ENCODE data around the gene FOXO1. TPM values are rescaled to one million over a fixed set of nuclear protein-coding genes. Genes with fewer than 3 reads are reported as not detected.

FOXO1 gene
- polyA plus RNA-seq, 2 donors, result 1.7 to 3.7 TPM

- Histone ChIP-seq H3K4me3 (ENCODE audit: low read depth in 1 of 2, low read length in 2 of 2) (no peak overlapping the region), H3K36me3 (ENCODE audit: control insufficient read depth in 2 of 2, insufficient read depth in 2 of 2, low read length in 1 of 2) (no peaks in the 10 kb centered on the region), H3K27ac (ENCODE audit: low read depth in 2 of 2, low read length in 1 of 2) (no peak overlapping the region), H3K27me3 (ENCODE audit: control insufficient read depth in 1 of 2, insufficient read depth in 2 of 2, low read length in 2 of 2) (no peaks in the 10 kb centered on the region), H3K9me3 (ENCODE audit: control insufficient read depth in 2 of 2, insufficient read depth in 1 of 2, low read depth in 1 of 2, low read length in 1 of 2) (no peaks in the 10 kb centered on the region), H3K4me1 (ENCODE audit: control insufficient read depth in 2 of 2, insufficient read depth in 2 of 2, low read length in 1 of 2) (peaks cover 4 to 5% of the 10 kb centered on the region in 2 donors)
- WGBS, 2 donors, result 66 to 76% methylated on average over 2 of the region's 2 CpGs
Measured at GRCh38 chr13:40599747-40600146, 66.7 kb downstream of the FOXO1 start.

- Histone ChIP-seq H3K36me3 (ENCODE audit: control insufficient read depth in 2 of 2, insufficient read depth in 2 of 2, low read length in 1 of 2) (no peaks in the 10 kb centered on the region), H3K4me1 (ENCODE audit: control insufficient read depth in 2 of 2, insufficient read depth in 2 of 2, low read length in 1 of 2) (peaks cover 4 to 5% of the 10 kb centered on the region in 2 donors), H3K9me3 (ENCODE audit: control insufficient read depth in 2 of 2, insufficient read depth in 1 of 2, low read depth in 1 of 2, low read length in 1 of 2) (no peaks in the 10 kb centered on the region), H3K27me3 (ENCODE audit: control insufficient read depth in 1 of 2, insufficient read depth in 2 of 2, low read length in 2 of 2) (no peaks in the 10 kb centered on the region), H3K4me3 (ENCODE audit: low read depth in 1 of 2, low read length in 2 of 2) (no peak overlapping the region), H3K27ac (ENCODE audit: low read depth in 2 of 2, low read length in 1 of 2) (no peak overlapping the region)
- 76 to 79% methylated on average over 5 of the region's 5 CpGs for WGBS, 2 donors
Measured at GRCh38 chr13:40599124-40599523, 67.3 kb downstream of the FOXO1 start.

- peaks cover 4 to 5% of the 10 kb centered on the region in 2 donors for H3K4me1 ChIP-seq (ENCODE audit: control insufficient read depth in 2 of 2, insufficient read depth in 2 of 2, low read length in 1 of 2)
- H3K27ac ChIP-seq (ENCODE audit: low read depth in 2 of 2, low read length in 1 of 2), result no peak overlapping the region
Measured at GRCh38 chr13:40598569-40598968, 67.9 kb downstream of the FOXO1 start.

GRCh38 chr13:40597735-40598365, 68.6 kb downstream of the FOXO1 start:
- no peaks in the 10 kb centered on the region for H3K9me3 ChIP-seq (ENCODE audit: control insufficient read depth in 2 of 2, insufficient read depth in 1 of 2, low read depth in 1 of 2, low read length in 1 of 2)
- no peaks in the 10 kb centered on the region for H3K27me3 ChIP-seq (ENCODE audit: control insufficient read depth in 1 of 2, insufficient read depth in 2 of 2, low read length in 2 of 2)
- peak overlapping the region; percentile 3 to 43 for H3K27ac ChIP-seq (ENCODE audit: low read depth in 2 of 2, low read length in 1 of 2)
- H3K4me3 ChIP-seq (ENCODE audit: low read depth in 1 of 2, low read length in 2 of 2), result no peak overlapping the region
- no peaks in the 10 kb centered on the region for H3K36me3 ChIP-seq (ENCODE audit: control insufficient read depth in 2 of 2, insufficient read depth in 2 of 2, low read length in 1 of 2)
- H3K4me1 ChIP-seq (ENCODE audit: control insufficient read depth in 2 of 2, insufficient read depth in 2 of 2, low read length in 1 of 2), result peaks cover 4 to 5% of the 10 kb centered on the region in 2 donors
- 70 to 76% methylated on average over 11 of the region's 11 CpGs for WGBS, 2 donors

More at GRCh38 chr13:40598569-40598968, 67.9 kb downstream of the FOXO1 start:
- Histone ChIP-seq H3K27me3 (ENCODE audit: control insufficient read depth in 1 of 2, insufficient read depth in 2 of 2, low read length in 2 of 2) (no peaks in the 10 kb centered on the region), H3K36me3 (ENCODE audit: control insufficient read depth in 2 of 2, insufficient read depth in 2 of 2, low read length in 1 of 2) (no peaks in the 10 kb centered on the region), H3K9me3 (ENCODE audit: control insufficient read depth in 2 of 2, insufficient read depth in 1 of 2, low read depth in 1 of 2, low read length in 1 of 2) (no peaks in the 10 kb centered on the region), H3K4me3 (ENCODE audit: low read depth in 1 of 2, low read length in 2 of 2) (no peak overlapping the region)
- 30 to 46% methylated on average over 1 of the region's 1 CpG for WGBS, 2 donors

- no peaks in the 10 kb centered on the region for H3K36me3 ChIP-seq (ENCODE audit: control insufficient read depth in 2 of 2, insufficient read depth in 2 of 2, low read length in 1 of 2)
- no peak overlapping the region for H3K27ac ChIP-seq (ENCODE audit: low read depth in 2 of 2, low read length in 1 of 2)
- peaks cover 4 to 5% of the 10 kb centered on the region in 2 donors for H3K4me1 ChIP-seq (ENCODE audit: control insufficient read depth in 2 of 2, insufficient read depth in 2 of 2, low read length in 1 of 2)
Measured at GRCh38 chr13:40596484-40596883, 70.0 kb downstream of the FOXO1 start.

GRCh38 chr13:40595693-40596092, 70.7 kb downstream of the FOXO1 start:
- WGBS, 2 donors, result 82% methylated on average over 3 of the region's 3 CpGs
- peaks cover 5 to 9% of the 10 kb centered on the region in 2 donors for H3K4me1 ChIP-seq (ENCODE audit: control insufficient read depth in 2 of 2, insufficient read depth in 2 of 2, low read length in 1 of 2)
- H3K27ac ChIP-seq (ENCODE audit: low read depth in 2 of 2, low read length in 1 of 2), result no peak overlapping the region

More at GRCh38 chr13:40596484-40596883, 70.0 kb downstream of the FOXO1 start:
- WGBS, 2 donors, result 73 to 74% methylated on average over 4 of the region's 4 CpGs
- no peak overlapping the region for H3K4me3 ChIP-seq (ENCODE audit: low read depth in 1 of 2, low read length in 2 of 2)
- no peaks in the 10 kb centered on the region for H3K9me3 ChIP-seq (ENCODE audit: control insufficient read depth in 2 of 2, insufficient read depth in 1 of 2, low read depth in 1 of 2, low read length in 1 of 2)
- no peaks in the 10 kb centered on the region for H3K27me3 ChIP-seq (ENCODE audit: control insufficient read depth in 1 of 2, insufficient read depth in 2 of 2, low read length in 2 of 2)

GRCh38 chr13:40592035-40592434, 74.4 kb downstream of the FOXO1 start:
- no peak overlapping the region for H3K4me3 ChIP-seq (ENCODE audit: low read depth in 1 of 2, low read length in 2 of 2)

More at GRCh38 chr13:40595693-40596092, 70.7 kb downstream of the FOXO1 start:
- H3K9me3 ChIP-seq (ENCODE audit: control insufficient read depth in 2 of 2, insufficient read depth in 1 of 2, low read depth in 1 of 2, low read length in 1 of 2), result no peaks in the 10 kb centered on the region
- H3K4me3 ChIP-seq (ENCODE audit: low read depth in 1 of 2, low read length in 2 of 2), result no peak overlapping the region
- H3K27me3 ChIP-seq (ENCODE audit: control insufficient read depth in 1 of 2, insufficient read depth in 2 of 2, low read length in 2 of 2), result no peaks in the 10 kb centered on the region
- H3K36me3 ChIP-seq (ENCODE audit: control insufficient read depth in 2 of 2, insufficient read depth in 2 of 2, low read length in 1 of 2), result no peaks in the 10 kb centered on the region

GRCh38 chr13:40591091-40591490, 75.3 kb downstream of the FOXO1 start:
- peaks cover 0 to 5% of the 10 kb centered on the region in 2 donors for H3K4me1 ChIP-seq (ENCODE audit: control insufficient read depth in 2 of 2, insufficient read depth in 2 of 2, low read length in 1 of 2)
- H3K9me3 ChIP-seq (ENCODE audit: control insufficient read depth in 2 of 2, insufficient read depth in 1 of 2, low read depth in 1 of 2, low read length in 1 of 2), result no peaks in the 10 kb centered on the region
- H3K27me3 ChIP-seq (ENCODE audit: control insufficient read depth in 1 of 2, insufficient read depth in 2 of 2, low read length in 2 of 2), result no peaks in the 10 kb centered on the region
- 75 to 78% methylated on average over 4 of the region's 4 CpGs for WGBS, 2 donors
- no peak overlapping the region for H3K4me3 ChIP-seq (ENCODE audit: low read depth in 1 of 2, low read length in 2 of 2)
- no peaks in the 10 kb centered on the region for H3K36me3 ChIP-seq (ENCODE audit: control insufficient read depth in 2 of 2, insufficient read depth in 2 of 2, low read length in 1 of 2)
- H3K27ac ChIP-seq (ENCODE audit: low read depth in 2 of 2, low read length in 1 of 2), result no peak overlapping the region

More at GRCh38 chr13:40592035-40592434, 74.4 kb downstream of the FOXO1 start:
- no peaks in the 10 kb centered on the region for H3K36me3 ChIP-seq (ENCODE audit: control insufficient read depth in 2 of 2, insufficient read depth in 2 of 2, low read length in 1 of 2)
- 94 to 97% methylated on average over 1 of the region's 1 CpG for WGBS, 2 donors
- no peak overlapping the region for H3K27ac ChIP-seq (ENCODE audit: low read depth in 2 of 2, low read length in 1 of 2)
- H3K4me1 ChIP-seq (ENCODE audit: control insufficient read depth in 2 of 2, insufficient read depth in 2 of 2, low read length in 1 of 2), result peaks cover 0 to 5% of the 10 kb centered on the region in 2 donors
- H3K27me3 ChIP-seq (ENCODE audit: control insufficient read depth in 1 of 2, insufficient read depth in 2 of 2, low read length in 2 of 2), result no peaks in the 10 kb centered on the region
- H3K9me3 ChIP-seq (ENCODE audit: control insufficient read depth in 2 of 2, insufficient read depth in 1 of 2, low read depth in 1 of 2, low read length in 1 of 2), result no peaks in the 10 kb centered on the region

GRCh38 chr13:40590112-40590862, 76.2 kb downstream of the FOXO1 start:
- Histone ChIP-seq H3K36me3 (ENCODE audit: control insufficient read depth in 2 of 2, insufficient read depth in 2 of 2, low read length in 1 of 2) (no peaks in the 10 kb centered on the region), H3K9me3 (ENCODE audit: control insufficient read depth in 2 of 2, insufficient read depth in 1 of 2, low read depth in 1 of 2, low read length in 1 of 2) (no peaks in the 10 kb centered on the region), H3K4me3 (ENCODE audit: low read depth in 1 of 2, low read length in 2 of 2) (no peak overlapping the region), H3K27me3 (ENCODE audit: control insufficient read depth in 1 of 2, insufficient read depth in 2 of 2, low read length in 2 of 2) (no peaks in the 10 kb centered on the region), H3K4me1 (ENCODE audit: control insufficient read depth in 2 of 2, insufficient read depth in 2 of 2, low read length in 1 of 2) (peaks cover 0 to 7% of the 10 kb centered on the region in 2 donors), H3K27ac (ENCODE audit: low read depth in 2 of 2, low read length in 1 of 2) (peak overlapping the region in 1 of 2 donors; percentile 34)
- WGBS, 2 donors, result 87 to 88% methylated on average over 8 of the region's 8 CpGs

Measured in esophagus (tissue), 2 donors.